GM19372 (cell line): Measurements from ENCODE around the gene NOTO.
A peak's percentile ranks its signal among the peaks of the same experiment; 100 is the strongest.
"Not testable (repeated sequence)": the region's sequence is repeated elsewhere in the genome, so short reads cannot be mapped to it uniquely, and the experiment has no call there.

Source experiments
- ATAC-seq: cut with Tn5 transposase; IDR thresholded peaks from one replicate; pipeline ENCODE4 v1.9.1; 2021; ENCODE audit warnings: mild to moderate bottlenecking, low read depth, moderate library complexity; ENCODE audit not compliant: unreplicated experiment

Gene NOTO, protein sequence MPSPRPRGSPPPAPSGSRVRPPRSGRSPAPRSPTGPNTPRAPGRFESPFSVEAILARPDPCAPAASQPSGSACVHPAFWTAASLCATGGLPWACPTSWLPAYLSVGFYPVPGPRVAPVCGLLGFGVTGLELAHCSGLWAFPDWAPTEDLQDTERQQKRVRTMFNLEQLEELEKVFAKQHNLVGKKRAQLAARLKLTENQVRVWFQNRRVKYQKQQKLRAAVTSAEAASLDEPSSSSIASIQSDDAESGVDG

GRCh38 chr2:73202156-73203054 lies at the start of gene NOTO:
Gene NOTO (plus strand): TSS chr2:73202574. CDS start chr2:73202667, 93 bp downstream.
- ATAC-seq: no peak

DNA sequence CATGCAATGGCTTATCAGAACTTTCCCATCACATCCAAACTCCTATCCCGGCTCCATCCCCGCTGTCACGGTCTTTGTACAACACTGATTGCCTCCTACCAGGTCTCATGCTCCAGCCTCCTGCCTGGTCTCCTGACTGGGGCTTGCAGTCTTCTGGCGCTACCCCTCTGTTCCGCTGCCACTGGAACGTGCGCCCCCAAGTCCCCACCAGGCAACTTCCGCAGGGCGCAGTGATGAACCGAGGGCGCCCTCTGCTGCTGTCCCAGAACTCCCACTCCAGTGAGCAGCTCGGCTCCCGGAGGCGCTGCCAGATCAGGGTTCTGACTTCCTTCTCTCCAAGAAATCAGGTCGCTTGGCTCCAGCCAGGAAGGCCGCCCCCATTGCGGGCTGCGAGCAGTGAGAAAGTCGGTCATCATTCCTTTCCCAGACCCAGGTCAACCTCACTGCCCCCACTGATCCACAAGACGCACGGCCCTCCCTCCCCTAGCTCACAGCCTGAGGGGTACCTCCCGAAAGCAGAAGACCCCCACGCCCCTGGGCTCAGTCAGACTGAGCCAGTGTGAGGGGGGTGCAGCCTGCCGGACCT lies 45.7 kb upstream of the NOTO start:
- no peak for ATAC-seq

- no peak for ATAC-seq
Observed at GRCh38 chr2:73162856-73163391, 39.5 kb upstream of the NOTO start.

DNA sequence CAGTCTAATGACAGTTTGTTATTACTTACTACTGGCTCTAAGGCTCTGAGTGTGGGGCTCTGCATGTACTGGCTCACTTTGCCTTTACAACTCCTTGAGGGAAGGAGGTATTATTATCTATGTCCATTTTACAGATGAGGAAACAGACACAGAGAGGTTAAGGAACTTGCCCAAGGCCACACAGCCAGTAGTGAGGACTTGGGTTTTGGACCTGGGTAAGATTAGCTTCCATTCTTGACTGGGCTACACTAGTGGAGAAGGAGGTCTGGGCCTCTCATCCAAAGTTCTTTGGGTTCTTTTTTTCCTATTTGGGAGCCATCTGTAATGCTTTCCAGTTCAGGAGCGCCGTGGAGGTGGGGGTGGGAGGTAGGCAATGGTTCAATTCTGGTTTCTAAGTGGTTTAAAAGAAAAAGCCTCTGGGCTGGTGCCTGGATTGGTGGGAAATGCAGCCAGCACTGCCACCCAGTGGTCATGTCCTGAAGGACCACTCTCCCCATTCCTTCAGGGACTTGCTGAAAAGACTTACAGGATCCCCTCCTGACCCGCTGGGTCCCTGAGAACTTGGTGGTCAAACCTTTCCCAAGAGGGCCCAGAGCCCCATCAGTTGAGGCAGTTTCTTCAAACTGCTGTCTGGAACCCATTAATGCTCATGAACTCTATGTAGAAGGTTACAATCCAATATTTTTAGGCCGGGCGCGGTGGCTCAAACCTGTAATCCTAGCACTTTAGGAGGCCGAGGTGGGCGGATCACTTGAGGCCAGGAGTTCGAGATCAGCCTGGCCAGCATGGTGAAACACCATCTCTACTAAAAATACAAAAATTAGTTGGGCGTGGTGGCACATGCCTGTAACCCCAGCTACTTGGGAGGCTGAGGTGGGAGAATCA lies 38.6 kb upstream of the NOTO start:
- peak; percentile 84 for ATAC-seq

GRCh38 chr2:73165978-73166377 lies 36.4 kb upstream of the NOTO start:
- ATAC-seq: not testable (repeated sequence)

DNA sequence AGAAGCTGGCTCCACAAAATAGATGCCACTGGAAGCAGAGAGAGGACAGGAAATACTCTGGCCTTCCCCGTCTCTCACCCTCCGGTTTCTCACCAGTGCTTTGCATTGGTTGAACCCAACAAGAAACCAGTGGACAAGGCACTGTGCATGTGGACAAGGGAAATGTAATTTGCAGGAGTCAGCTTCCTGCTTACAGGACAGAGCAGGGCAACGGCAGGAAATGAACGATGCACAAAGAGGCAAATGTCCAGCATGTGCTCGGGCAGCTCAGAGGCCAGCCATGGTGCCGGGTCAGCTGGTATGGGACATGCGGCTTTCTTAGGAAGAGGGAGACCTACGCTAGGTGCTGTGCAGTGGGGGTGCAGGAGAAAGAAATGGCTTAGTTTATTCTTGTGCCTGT lies 35.6 kb upstream of the NOTO start:
- ATAC-seq: not testable (repeated sequence)

DNA sequence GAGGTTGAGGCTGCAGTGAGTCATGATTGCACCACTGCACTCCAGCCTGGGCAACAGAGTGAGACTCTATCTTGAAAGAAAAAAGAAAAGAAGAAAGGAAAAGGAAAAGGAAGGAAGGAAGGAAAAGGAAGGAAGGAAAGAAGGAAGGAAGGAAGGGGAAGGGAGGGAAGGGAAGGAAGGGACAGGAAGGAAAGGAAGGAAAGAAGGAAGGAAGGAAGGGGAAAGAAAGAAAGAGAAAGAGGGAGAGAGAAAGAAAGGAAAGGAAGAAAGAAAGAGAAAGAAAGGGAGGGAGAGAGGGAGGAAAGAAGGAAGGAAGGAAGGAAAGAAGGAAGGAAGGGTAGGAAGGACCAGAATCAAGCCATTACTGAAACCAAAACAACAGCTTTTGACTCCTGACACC lies 34.0 kb upstream of the NOTO start:
- not testable (repeated sequence) for ATAC-seq

GRCh38 chr2:73170341-73170740 lies 32.0 kb upstream of the NOTO start:
- ATAC-seq: not testable (repeated sequence)

- ATAC-seq: no peak
Observed at GRCh38 chr2:73172963-73173362, 29.4 kb upstream of the NOTO start.

DNA sequence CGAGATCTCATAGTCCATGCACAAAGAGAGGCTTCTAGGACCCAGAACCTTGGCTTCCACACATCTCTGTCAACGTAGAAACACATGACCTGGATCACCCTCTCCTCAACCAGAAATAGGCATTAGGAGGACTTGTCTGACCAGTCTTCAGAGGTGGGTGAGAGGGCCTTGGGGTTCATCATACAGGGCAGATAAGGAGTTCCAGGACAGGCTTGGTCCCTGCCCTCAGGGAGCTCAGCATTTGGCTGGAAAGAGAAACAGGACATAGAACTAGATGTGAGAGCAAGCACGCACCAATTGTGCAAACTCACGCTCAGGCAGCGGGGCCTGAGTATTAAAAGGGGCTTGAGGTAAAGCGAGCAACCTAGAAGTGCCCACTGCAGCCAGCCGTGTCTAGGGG lies 28.6 kb upstream of the NOTO start:
- ATAC-seq: no peak

DNA sequence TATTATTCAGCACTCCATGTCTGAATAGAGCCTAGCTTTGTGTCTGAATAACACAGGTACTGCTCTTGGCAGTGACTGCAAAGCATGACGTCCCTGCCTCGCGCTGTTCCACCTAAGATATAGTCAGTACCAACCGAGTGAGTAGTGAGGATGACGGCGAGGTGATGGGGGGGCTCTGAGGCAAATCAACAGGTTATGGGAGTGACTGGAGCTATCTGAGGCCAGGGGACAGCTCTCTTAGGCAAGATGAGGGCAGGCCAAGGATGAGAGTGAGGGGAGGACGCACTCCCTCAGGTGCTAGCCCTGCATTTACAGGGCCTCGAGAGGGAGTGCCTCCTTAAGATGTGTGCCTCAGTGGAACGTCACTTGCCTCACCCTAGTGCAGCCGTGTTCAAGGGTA lies 28.1 kb upstream of the NOTO start:
- no peak for ATAC-seq

DNA sequence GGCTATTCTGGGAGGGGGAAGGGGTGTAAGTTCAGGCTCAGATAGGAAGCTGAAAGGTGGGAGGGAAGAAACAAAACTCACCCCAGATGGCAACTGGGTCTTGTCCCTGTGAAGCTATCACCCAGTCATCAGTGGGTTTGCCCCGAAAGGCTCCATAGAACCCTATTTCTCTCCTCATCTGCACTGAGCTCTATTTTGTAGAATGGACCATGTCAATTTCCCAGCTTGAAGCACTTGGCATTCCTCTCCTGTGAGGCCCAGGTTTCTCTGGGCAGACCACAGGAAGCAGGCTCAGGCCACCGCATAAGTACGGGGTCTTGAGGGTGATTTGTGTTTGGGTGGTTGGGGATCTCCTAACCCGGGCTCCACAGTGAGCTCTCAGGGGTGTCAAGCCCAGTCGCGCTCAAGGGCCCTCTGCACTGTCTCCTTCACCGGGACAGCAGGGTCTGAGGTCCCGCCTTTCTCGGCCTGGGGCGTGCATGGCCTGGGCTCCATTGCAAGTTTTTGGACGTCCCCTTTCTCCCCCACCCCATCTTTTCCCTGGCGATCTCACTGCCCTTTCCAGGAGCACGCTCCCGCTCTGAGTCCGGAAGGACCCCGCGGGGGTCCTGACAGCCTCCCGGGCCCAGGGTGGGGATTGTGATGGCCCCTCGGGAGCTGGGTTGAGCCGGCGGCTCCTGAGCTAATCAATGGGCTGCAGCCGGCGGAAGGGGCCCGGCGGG lies 27.3 kb upstream of the NOTO start:
- no peak for ATAC-seq

- ATAC-seq: no peak
Observed at GRCh38 chr2:73175663-73176204, 26.6 kb upstream of the NOTO start.

- ATAC-seq: no peak
Observed at GRCh38 chr2:73176205-73176880, 26.0 kb upstream of the NOTO start.

GRCh38 chr2:73176881-73177644 lies 25.3 kb upstream of the NOTO start:
- ATAC-seq: peak; percentile 88

- no peak for ATAC-seq
Observed at GRCh38 chr2:73177645-73178255, 24.6 kb upstream of the NOTO start.

GRCh38 chr2:73185965-73186364 lies 16.4 kb upstream of the NOTO start:
- no peak for ATAC-seq

GRCh38 chr2:73187549-73187948 lies 14.8 kb upstream of the NOTO start:
- no peak for ATAC-seq
